ENCODE measurements around the gene SLC7A7.

GRCh38 chr14:22839159-22839779 is 24.0 kb upstream of the SLC7A7 start:
- TF ChIP-seq, protein P1, sequence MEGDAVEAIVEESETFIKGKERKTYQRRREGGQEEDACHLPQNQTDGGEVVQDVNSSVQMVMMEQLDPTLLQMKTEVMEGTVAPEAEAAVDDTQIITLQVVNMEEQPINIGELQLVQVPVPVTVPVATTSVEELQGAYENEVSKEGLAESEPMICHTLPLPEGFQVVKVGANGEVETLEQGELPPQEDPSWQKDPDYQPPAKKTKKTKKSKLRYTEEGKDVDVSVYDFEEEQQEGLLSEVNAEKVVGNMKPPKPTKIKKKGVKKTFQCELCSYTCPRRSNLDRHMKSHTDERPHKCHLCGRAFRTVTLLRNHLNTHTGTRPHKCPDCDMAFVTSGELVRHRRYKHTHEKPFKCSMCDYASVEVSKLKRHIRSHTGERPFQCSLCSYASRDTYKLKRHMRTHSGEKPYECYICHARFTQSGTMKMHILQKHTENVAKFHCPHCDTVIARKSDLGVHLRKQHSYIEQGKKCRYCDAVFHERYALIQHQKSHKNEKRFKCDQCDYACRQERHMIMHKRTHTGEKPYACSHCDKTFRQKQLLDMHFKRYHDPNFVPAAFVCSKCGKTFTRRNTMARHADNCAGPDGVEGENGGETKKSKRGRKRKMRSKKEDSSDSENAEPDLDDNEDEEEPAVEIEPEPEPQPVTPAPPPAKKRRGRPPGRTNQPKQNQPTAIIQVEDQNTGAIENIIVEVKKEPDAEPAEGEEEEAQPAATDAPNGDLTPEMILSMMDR (conservative IDR thresholded peaks at IDR 0.05): no peak
- TF ChIP-seq ZFX (IDR thresholded peaks at IDR 0.05): no peak
